Cardiac septum (tissue), 1 donor: ENCODE measurements around the gene ADAMTS2. TPM values are rescaled to one million over a fixed set of nuclear protein-coding genes. Genes with fewer than 3 reads are reported as not detected.

Experiments
- DNase-seq: peaks from one replicate; pipeline ENCODE4 v3.0.0-alpha.2; 2020; ENCODE audit warnings: low spot score
- intact Hi-C: fragments of 100-400 bp; cut with DNase I; formaldehyde crosslinking; loops from one replicate; pipeline ENCODE4 v1.14.0; 2022
- long read RNA-seq: library from polyadenylated mRNA; unstranded; transcript quantifications from one replicate; pipeline ENCODE4 v2.0.0, GENCODE V29; 2021
- total RNA-seq: library from RNA; stranded (reverse); fragmentation: NEBNext Ultra II Directional; extraction: Animal tissue kit (Norgen Biotek cat#: 25700); gene quantifications from one replicate; pipeline ENCODE4 v1.2.1, GENCODE V29; 2021
- donor health status: DM: no; HTN: no; CAD: no.

ADAMTS2 gene
- 5.9 TPM for total RNA-seq
- long read RNA-seq, full-length matches to known transcripts = 1 of 5 reads
- long read RNA-seq, partial matches to known transcripts = 1 of 5 reads
- long read RNA-seq, other reads (novel, unspliced or antisense) = 3 of 5 reads

GRCh38 chr5:179345433-179346321 lies at the start of gene ADAMTS2:
ADAMTS2 (minus strand) TSS chr5:179345461; CDS start chr5:179345328, 133 bp downstream.
- no peak for DNase-seq
- intact Hi-C loops = loop anchor here (2.0 to 10.0 kb wide), 2 partner anchors 149 to 179 kb away; no protein-coding TSS in a partner anchor

- intact Hi-C loops = no loop called here
- no peak for DNase-seq
These were observed 47.8 kb upstream of the ADAMTS2 start for GRCh38 chr5:179393078-179393477.

- intact Hi-C loops = no loop called here
- DNase-seq = no peak
These were observed 42.2 kb upstream of the ADAMTS2 start for GRCh38 chr5:179387151-179388110.

GRCh38 chr5:179385914-179386313 lies 40.7 kb upstream of the ADAMTS2 start:
- intact Hi-C loops = no loop called here
- no peak for DNase-seq

DNA sequence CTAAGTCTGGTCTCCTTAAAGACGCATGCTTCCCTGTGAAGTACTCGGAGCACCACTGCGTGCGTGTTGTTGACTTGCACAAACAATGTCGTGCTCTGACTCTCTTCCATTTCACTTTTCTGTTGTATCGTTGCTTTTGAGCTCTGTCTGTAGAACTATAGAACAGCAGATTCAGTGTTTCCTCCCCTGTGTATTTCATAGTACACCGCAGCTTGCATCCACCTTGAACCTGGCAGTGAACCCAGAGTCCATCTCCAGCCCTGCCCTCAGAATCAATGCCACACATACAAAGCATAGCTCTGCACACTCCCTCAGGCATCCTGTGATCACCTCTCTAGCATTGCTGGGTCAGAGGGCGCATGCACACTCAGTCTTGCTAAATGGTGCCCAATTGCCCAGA lies 37.2 kb upstream of the ADAMTS2 start:
- intact Hi-C loops = no loop called here
- DNase-seq = no peak

DNA sequence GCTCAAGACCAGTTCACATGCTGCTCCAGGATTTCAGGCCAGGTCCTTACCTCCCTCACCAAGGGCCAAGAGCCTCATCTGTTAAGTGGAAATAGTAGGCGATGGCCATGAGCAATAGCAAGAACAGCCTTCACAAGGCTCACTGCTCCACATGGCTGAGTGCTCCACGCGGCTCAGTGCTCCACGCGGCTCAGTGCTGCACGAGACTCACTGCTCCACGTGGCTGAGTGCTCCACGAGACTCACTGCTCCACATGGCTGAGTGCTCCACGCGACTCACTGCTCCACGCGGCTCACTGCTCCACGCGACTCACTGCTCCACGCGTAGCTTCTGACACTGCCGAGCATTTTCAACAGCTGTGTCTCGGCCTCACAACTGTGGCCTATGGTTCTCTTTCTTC lies 36.4 kb upstream of the ADAMTS2 start:
- intact Hi-C loops = no loop called here

DNA sequence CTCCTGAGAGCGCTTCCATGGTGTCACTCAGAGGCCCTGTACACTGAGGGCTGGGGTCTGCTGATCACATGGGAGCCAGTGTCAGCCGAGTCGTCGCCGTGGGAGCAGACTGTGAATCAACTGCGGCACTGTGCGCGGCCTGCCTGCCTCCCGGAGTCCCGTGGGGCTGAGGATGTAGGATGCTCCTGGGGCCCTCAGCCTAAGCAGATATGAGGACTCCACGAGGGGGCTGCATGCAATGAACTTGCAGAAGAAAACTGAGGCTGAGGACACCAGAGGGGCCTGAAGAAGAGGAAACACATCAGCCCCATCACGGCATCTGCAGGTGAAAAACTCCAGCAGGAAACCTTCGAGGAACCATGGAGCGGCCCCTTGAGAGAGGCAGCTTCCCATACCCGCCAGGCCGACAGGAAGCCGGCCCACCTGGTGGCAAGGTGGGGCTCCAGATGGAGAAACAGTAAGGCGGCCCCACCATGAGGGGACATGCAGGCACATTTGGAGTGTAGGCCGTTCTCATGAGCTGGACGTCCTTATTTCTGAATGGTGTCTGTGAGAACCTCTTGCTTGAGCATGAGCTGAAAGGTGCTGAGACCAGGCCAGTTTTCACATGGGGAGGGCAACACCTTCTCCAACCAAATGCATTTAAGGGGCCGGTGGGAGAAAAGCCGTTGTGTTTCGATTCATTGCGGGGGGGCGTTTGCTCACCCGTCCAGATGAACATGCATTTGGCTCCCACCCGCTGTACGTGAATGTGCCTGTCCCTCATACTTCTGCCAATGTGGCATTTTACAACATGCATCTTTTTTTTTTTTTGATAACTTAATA lies 35.2 kb upstream of the ADAMTS2 start:
- DNase-seq = no peak
- intact Hi-C loops = no loop called here

More for the DNA sequence above, 36.4 kb upstream of the ADAMTS2 start:
- no peak for DNase-seq

DNA sequence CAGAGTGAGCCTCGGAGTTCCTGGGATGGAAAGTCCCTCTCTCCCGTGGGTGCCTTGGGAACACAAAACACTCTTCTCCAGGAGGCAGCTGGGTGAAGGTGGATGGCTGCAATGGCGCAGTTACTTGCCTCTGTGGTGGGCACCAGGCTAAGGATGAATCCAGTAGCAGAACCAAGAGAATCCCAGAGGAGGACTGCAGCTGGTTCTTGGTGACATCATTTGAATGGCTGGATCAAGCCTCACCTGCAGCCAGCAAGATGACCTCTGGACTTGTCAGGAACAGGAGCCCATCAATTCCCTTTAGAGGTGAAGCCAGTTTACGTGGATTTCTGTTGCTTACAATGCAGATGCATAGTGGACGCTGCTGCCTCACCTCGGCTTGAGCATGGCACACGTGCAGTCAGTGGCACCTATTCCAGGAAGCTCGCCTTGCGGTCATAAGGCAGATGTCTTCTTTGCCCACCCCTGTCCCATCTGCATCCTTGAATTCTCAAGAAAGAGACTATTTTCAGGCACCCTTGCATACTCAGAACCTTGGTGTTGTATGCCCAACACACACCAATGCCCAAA lies 34.1 kb upstream of the ADAMTS2 start:
- intact Hi-C loops = no loop called here
- no peak for DNase-seq

GRCh38 chr5:179378441-179379271 lies 33.4 kb upstream of the ADAMTS2 start:
- intact Hi-C loops = no loop called here
- no peak for DNase-seq

DNA sequence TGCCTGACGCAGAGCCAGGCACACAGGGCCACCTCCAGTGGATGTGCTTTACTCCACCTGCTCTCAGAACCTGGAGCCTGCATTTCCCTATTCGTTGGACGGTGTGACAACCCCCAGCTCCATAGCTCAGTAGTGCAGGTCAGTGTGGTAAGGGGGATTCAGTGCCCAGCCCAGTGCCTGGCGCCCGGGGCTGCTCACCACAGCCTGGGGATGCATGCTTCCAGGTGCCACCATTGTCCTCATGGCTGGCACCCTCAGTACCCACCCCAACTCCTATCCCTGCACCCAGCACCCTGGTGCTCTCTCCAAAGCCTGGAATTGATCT lies 32.8 kb upstream of the ADAMTS2 start:
- no peak for DNase-seq
- intact Hi-C loops = no loop called here

GRCh38 chr5:179377421-179378115 lies 32.3 kb upstream of the ADAMTS2 start:
- DNase-seq = no peak
- intact Hi-C loops = no loop called here

DNA sequence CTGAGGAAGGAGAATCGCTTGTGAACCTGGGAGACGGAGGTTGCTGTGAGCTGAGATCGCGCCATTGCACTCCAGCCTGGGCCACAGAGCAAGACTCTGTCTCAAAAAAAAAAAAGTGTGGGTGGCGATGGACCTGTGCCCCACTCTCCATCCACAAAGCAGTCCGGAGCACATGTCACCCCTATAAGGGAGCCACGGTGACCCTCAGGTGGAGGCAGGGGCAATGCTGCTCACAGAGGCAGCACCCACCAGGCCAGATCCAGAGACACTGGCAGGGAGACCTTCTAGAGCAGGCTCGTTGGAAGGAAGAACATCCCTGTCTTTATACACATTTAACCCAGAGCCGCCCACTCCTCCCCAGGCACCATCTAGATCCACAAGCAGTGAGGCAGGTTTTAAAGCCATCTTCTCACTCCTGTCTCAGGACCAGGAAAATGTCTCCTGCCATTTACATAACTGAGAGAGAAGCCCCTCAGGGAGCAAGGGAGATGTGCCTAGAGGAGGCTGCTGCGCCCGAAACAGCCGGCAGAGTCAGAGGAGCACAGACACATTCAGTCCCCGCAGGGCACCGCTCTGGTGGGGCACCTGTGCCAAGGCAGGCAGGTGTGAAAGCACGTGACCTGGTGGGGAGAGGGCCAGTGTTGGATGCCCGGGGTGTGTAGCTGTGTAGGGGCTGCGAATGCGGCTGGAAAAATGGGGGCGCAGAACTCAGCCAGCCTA lies 31.6 kb upstream of the ADAMTS2 start:
- no peak for DNase-seq

DNA sequence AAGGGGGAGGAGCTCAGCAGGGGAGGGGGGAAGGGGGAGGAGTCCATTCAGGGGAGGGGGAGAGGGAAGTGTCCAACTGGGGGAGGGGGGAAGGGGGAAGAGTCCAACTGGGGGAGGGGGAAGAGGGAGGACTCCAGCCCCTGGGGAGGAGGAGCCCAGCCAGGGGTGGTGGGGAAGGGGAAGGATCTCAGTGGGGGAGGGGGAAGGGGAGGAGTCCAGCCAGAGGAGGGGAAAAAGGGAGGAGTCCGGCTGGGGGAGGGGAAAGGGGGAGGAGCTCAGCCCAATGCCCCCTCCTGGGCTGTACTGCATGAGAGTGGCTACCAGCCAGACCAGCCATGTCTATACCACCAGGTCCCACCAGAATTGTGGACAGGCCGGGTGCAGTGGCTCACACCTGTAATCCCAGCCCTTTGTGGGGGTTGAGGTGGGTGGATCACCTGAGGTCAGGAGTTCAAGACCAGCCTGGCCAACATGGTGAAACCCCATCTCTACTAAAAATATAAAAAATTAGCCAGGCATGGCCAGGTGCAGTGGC lies 30.6 kb upstream of the ADAMTS2 start:
- DNase-seq = no peak
- intact Hi-C loops = no loop called here

More for the DNA sequence above, 31.6 kb upstream of the ADAMTS2 start:
- intact Hi-C loops = no loop called here

GRCh38 chr5:179375236-179375685 lies 30.0 kb upstream of the ADAMTS2 start:
- intact Hi-C loops = no loop called here
- no peak for DNase-seq

GRCh38 chr5:179374506-179375235 lies 29.4 kb upstream of the ADAMTS2 start:
- DNase-seq = no peak
- intact Hi-C loops = no loop called here

DNA sequence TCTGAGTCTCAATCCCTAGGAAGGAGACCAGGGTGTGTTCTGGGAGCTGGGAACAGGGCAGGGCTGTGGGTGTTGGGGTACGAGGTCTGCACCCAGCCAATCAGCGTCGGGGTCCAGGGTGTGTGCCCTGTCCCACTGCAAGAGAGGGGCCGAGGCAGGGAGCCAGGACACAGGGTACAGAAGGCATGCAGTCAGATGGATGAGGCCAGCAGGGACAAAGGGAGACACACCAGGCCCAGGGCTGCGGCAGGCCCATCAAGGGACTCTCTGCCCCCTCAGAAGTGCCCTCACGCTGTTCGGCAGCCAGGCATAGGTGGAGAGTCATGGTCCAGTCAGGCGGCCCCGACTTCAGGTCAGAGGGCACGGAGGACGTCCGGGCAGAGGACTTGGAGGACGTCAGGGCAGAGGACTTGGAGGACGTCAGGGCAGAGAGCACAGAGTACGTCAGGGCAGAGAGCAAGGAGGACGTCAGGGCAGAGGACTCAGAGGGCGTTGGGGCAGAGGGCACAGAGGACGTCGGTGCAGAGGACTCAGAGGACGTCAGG lies 28.8 kb upstream of the ADAMTS2 start:
- intact Hi-C loops = no loop called here

More for the DNA sequence above, 28.8 kb upstream of the ADAMTS2 start:
- no peak for DNase-seq
